Dedifferentiated amniotic fluid mesenchymal stem cell (primary cell): ENCODE measurements around the gene PTBP2.
"Not testable (repeated sequence)": the region's sequence is repeated elsewhere in the genome, so short reads cannot be mapped to it uniquely, and the experiment has no call there.

Experiments used
- DNase-seq: peaks from one replicate; pipeline ENCODE4 v3.0.0-alpha.2; 2016; ENCODE audit errors: extremely low spot score

PTBP2 gene

DNA sequence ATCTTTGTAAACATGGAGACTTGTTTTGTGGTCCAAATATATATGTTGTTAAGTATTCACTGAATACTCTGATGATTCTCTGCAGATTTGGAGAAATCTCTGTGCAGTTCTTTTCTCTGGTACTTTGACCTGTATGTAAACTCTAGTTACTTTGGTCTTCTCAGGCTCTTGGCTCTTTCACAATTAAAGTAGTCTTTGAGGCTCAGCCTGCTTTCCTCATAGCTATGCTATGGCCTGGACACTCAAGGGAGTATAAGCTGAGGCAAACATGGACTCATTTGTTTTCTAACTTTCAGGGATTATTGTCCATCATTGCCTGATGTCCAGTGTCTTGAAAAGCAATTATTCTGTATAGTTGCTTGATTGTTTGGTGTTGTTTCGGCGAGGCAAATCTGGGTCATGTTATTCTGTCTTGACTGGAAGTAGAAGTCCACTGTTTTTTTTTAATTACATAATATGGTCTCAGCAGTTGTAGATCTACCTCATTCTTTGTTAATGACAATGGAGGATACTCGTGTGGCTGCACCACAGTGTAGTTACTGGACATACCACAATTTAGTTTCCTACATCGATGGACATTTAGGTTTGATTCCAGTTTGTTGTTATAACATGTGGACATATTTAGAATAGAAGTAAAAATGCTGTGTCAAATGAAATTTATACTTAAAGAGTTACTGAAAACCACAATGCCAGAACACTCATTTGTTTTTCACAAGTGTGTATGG, 9.2 kb downstream of the PTBP2 start:
- DNase-seq, result no peak

GRCh38 chr1:96741335-96741734, 19.8 kb downstream of the PTBP2 start:
- no peak for DNase-seq

DNA sequence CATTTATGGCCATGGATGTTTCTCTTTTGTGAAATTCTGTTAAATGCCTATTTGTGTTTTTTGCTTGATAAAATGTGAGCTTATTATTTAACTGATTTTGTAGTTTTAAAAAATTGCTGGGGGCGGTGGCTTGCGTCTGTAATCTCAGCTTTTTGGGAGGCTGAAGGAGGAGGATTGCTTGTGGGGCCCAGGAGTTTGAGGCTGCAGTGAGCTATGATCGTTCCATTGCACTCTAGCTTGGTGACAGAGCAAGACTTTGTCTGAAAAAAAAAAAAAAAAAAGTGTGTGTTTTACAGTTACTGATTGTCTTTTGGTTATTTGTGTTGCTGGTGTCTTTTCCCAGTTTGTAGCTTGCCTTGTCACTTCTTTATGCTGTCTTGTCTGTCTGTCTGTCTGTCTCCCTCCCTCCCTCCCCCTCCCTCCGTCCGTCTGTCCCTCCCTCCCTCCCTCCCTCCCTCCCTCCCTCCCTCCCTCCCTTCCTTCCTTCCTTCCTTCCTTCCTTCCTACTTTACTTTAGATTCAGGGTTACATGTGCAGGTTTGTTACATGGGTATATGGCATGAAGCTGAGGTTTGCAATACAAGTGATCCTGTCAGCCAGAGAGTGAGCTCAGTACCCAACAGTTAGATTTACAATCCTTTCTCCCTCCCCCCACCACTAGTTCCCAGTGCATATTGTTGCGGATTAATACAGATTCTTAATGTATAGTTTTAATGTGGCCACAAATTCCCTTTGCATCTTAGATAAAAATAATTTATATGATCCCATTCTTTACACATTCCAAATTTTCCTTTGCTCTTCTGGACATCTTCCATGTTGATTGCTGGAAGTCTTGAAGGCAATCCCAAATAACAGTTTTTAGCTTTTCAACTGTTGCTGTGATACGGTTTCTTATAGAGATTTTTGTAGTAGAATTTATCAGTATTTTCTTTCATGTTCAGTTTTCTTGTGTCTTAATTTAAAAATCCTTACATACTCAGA, 25.1 kb downstream of the PTBP2 start:
- no peak for DNase-seq

- DNase-seq, result no peak
Observed at GRCh38 chr1:96747565-96747964, 26.0 kb downstream of the PTBP2 start.

GRCh38 chr1:96748078-96748477, 26.5 kb downstream of the PTBP2 start:
- no peak for DNase-seq

DNA sequence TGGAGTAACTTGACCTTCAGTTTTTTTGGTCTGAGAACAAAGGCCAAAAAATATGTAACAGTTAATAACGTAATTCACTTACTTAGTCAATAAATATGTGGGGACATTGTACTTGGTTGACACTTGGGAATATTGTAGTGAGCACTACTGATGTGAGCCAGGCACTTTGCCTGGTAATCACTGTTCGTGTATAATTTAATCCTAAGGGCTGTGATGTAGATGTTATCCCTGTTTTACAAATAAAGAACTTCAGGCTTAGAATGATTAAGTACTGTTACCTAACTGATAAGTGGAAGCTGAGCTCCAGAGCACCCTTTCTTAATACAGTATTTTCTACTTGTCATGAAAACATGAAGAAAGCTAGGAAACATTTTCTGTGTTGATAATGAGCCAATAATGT, 28.0 kb downstream of the PTBP2 start:
- DNase-seq, result no peak

DNA sequence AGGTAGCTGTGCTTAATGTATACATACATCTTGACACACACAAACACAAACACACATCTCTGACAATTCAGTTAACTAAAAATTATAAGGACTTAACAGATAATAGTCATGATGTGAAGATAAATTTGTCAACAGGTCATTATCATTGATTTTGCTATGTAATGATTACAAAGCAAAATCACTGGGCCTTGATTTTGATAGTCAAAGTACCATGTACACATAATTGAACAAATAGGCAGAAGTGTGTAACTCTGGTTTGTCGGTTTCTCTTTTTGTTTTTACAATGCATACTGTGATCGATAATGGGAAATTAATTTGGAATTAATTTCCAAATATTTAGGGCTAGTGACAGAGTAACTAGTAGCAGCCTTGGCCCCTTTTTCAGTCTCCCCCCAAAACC, 30.8 kb downstream of the PTBP2 start:
- DNase-seq, result no peak

DNA sequence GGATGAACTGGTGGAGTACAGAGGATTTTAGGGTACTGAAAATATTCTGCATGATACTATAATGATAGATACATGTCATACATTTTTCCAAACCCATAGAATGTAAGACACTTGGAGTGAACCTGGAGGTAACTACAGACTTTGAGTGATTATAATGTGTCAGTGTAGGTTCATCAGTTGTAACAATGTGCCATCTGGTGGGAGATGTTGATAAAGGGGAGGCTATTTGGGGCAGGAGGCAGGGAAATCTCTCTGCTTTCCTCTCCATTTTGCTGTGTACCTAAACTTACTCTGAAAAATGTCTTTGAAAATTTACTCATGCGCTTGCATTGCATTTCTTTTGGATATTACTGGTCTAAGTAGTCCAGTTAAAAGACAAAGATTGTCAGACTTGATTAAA, 35.2 kb downstream of the PTBP2 start:
- DNase-seq, result no peak

DNA sequence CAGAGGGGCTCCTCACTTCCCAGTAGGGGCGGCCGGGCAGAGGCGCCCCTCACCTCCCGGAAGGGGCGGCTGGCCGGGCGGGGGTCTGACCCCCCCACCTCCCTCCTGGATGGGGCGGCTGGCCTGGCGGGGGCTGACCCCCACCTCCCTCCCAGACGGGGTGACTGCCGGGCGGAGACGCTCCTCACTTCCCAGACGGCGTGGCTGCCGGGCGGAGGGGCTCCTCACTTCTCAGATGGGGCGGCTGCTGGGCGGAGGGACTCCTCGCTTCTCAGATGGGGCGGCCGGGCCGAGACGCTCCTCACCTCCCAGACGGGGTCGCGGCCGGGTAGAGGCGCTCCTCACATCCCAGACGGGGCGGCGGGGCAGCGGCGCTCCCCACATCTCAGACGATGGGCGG, 41.0 kb downstream of the PTBP2 start:
- DNase-seq, result not testable (repeated sequence)

DNA sequence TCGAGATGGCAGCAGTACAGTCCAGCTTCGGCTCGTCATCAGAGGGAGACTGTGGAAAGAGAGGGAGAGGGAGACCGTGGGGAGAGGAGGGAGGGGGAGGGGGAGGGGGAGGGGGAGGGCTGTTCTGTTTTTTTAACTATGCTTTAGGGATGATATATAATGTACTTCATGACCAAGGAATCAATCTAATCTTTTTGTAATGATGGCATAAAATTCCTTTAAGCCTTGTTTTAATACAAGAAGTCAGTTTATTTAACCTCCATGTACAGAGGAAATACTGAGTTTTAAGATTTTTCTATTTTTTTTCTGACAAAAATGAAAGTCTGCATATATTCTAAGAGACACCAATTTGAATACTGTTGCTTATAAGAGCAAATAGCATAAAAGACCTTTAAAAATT, 41.9 kb downstream of the PTBP2 start:
- DNase-seq, result no peak

- DNase-seq, result peak; percentile 22
Observed at GRCh38 chr1:96764469-96764868, 42.9 kb downstream of the PTBP2 start.

DNA sequence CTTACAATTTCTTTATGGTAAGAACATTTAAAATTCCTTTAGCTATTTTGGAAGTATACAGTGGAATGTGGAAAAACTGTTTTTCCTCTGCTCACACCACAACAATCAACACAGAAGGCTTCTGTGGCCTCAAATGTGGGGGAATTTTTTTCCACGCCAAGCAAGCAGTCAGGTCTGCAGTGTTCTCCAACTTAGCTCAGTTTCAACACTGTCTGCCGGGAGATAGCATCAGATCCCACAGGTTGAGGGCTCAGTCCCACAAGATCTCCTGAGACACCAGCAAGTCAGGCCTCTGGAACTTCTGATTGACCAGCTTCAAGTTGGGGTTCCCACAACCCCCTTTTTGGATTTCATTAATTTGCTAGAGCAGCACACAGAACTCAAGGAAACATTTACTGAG, 50.3 kb downstream of the PTBP2 start:
- no peak for DNase-seq

- no peak for DNase-seq
Observed at GRCh38 chr1:96772349-96772748, 50.8 kb downstream of the PTBP2 start.

DNA sequence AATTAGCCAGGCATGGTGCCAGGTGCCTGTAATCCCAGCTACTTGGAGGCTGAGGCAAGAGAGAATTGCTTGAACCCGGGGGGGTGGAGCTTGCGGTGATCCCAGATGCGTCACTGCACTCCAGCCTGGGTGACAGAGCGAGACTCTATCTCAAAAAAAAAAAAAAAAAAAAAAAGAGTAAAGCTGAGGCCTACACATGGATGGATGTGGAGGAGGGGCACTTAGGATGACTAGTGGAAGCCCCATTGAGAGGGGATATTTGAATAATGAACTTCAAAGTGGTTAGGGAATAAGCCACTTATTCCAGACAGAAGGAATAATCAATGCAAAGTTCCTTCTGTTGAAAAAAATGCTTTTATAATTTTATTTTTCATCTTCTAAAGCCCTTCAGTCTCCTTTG, 51.4 kb downstream of the PTBP2 start:
- DNase-seq, result no peak

DNA sequence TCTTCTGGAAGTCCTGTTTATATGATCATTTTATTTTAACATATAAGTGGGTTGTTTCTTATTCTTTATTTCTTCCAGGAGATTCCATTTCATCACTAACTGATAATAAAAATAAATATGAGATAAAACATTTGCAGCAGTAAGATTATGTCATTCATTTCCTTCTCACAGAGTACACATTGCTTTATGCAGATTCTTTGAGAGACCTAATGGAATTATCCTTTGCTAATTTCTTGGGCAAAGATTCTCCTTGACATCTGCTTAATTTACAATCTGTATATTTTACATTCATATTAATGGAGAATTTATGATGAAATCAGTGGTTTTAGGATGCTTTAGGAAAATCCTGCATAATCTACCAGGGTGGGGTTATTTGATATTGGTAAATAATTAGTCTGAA, 60.6 kb downstream of the PTBP2 start:
- DNase-seq, result no peak

DNA sequence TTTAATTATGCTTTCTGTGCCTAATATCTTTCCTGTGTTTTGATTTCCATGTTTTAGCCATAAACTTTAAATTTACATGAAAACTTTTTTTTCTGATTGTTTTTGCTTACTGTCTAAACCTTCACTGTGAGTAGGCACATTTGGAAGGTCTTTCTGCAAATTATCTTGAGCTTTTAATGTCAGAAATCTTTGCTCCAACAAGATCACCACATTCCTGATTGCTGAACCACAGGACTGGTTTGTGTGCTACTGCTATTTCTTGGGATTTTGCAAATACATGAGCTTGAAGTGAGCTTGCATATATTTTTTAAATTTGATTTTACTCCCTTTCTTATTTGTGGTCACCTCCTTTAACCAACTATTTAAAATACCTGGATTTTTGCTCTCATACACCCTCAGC, 61.3 kb downstream of the PTBP2 start:
- DNase-seq, result peak; percentile 19

GRCh38 chr1:96790599-96790998, 69.0 kb downstream of the PTBP2 start:
- no peak for DNase-seq

- no peak for DNase-seq
Observed at GRCh38 chr1:96792220-96792619, 70.6 kb downstream of the PTBP2 start.

DNA sequence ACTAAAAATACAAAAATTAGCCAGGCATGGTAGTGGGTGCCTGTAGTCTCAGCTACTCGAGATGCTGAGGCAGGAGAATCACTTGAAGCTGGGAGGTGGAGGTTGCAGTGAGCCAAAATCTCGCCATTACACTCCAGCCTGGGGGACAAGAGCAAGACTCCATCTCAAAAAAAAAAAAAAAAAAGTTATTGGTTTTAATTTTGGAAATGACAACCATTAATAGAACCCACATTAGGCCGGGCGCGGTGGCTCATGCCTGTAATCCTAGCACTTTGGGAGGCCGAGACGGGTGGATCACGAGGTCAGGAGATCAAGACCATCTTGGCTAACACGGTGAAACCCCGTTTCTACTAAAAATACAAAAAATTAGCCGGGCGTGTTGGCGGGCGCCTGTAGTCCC, 80.1 kb downstream of the PTBP2 start:
- not testable (repeated sequence) for DNase-seq

DNA sequence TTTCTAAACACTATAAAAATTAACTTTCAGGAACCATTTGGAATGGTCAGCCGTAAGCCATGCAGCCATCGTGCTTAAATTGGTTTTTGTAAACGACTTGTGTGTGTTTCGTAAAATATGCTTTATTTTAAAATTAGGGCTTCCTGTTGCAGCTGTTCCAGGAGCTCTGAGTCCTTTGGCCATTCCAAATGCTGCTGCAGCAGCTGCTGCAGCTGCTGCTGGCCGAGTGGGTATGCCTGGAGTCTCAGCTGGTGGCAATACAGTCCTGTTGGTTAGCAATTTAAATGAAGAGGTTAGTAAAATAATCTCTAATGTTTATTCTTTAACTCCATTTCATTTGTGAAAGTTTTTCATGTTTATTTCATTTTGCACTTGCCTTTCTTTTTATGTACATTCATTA, 83.1 kb downstream of the PTBP2 start:
- DNase-seq, result no peak

GRCh38 chr1:96808191-96808590, 86.6 kb downstream of the PTBP2 start:
- DNase-seq, result no peak

GRCh38 chr1:96815914-96816313, 94.3 kb downstream of the PTBP2 start:
- no peak for DNase-seq

GRCh38 chr1:96820107-96820506, 98.5 kb downstream of the PTBP2 start:
- no peak for DNase-seq
